ENCODE measurements around the gene PPP1R27. TPM values are rescaled to one million over a fixed set of nuclear protein-coding genes. Genes with fewer than 3 reads are reported as not detected.

PPP1R27 gene
- total and polyA plus RNA-seq, 4 donors = 0.31 to 0.35 TPM; not detected in 2

DNA sequence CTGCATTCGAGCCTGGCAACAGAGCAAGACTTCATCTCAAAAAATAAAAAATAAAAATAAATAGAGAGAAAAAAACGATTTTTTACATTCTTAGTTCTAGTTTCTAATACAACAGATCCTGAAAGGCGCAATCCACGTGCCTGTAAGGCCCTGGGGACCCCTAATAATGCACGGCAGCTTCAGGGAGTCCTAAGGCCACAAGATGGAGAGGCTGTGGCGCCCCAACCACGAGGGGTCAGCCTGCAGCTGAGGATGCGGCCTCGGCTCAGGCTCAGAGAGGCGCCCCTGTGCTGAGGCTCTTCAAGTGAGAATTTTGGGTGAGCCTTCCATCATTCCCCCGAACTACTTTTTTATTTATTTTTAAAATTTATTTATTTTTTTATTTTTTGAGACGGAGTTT lies 14.6 kb upstream of the PPP1R27 start:
- Histone ChIP-seq H3K4me1 (ENCODE audit: control insufficient read depth in 4 of 4, insufficient read depth in 4 of 4, low read length in 3 of 4) (peaks cover 0 to 7% (median under 1%) of the 10 kb centered on the region in 4 donors), H3K27ac (ENCODE audit: low read depth in 1 of 2, low read length in 2 of 2) (no peak overlapping the region), H3K4me3 (ENCODE audit: low read depth in 1 of 3, low read length in 3 of 3) (no peak overlapping the region), H3K36me3 (ENCODE audit: control insufficient read depth in 4 of 4, insufficient read depth in 3 of 4, low read depth in 1 of 4, low read length in 3 of 4) (peaks cover 40 to 63% (median 50%) of the 10 kb centered on the region in 4 donors), H3K9me3 (ENCODE audit: control insufficient read depth in 4 of 4, low read length in 3 of 4) (no peaks in the 10 kb centered on the region), H3K9ac (ENCODE audit: low read depth in 1 of 2, low read length in 2 of 2) (no peak overlapping the region), H3K27me3 (ENCODE audit: control insufficient read depth in 4 of 4, insufficient read depth in 4 of 4, low read length in 3 of 4) (no peaks in the 10 kb centered on the region)
- no peak for TF ChIP-seq NR2F2 (IDR thresholded peaks at IDR 0.05)
- no peak for TF ChIP-seq CTCF (IDR thresholded peaks at IDR 0.05; ENCODE audit: low read depth, low read length, missing input control)
- no peak for TF ChIP-seq EGR1 (IDR thresholded peaks at IDR 0.05; ENCODE audit: low read depth in 2 of 2)
- no peak for TF ChIP-seq JUND (IDR thresholded peaks at IDR 0.05)
- TF ChIP-seq FOXA1 (IDR thresholded peaks at IDR 0.05) = no peak
- TF ChIP-seq, protein P1, sequence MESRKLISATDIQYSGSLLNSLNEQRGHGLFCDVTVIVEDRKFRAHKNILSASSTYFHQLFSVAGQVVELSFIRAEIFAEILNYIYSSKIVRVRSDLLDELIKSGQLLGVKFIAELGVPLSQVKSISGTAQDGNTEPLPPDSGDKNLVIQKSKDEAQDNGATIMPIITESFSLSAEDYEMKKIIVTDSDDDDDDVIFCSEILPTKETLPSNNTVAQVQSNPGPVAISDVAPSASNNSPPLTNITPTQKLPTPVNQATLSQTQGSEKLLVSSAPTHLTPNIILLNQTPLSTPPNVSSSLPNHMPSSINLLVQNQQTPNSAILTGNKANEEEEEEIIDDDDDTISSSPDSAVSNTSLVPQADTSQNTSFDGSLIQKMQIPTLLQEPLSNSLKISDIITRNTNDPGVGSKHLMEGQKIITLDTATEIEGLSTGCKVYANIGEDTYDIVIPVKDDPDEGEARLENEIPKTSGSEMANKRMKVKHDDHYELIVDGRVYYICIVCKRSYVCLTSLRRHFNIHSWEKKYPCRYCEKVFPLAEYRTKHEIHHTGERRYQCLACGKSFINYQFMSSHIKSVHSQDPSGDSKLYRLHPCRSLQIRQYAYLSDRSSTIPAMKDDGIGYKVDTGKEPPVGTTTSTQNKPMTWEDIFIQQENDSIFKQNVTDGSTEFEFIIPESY (IDR thresholded peaks at IDR 0.05) = no peak
- no peak for TF ChIP-seq YY1 (IDR thresholded peaks at IDR 0.05)
- TF ChIP-seq MAX (IDR thresholded peaks at IDR 0.05) = no peak
- no peak for TF ChIP-seq HNF4A (conservative IDR thresholded peaks at IDR 0.05)
- no peak for TF ChIP-seq FOXA2 (IDR thresholded peaks at IDR 0.05)
- no peak for TF ChIP-seq TAF1 (conservative IDR thresholded peaks at IDR 0.05)
- no peak for TF ChIP-seq GABPA (IDR thresholded peaks at IDR 0.05 in 1 of 2, conservative IDR thresholded peaks at IDR 0.05 in 1 of 2)
- DNase-seq (ENCODE audit: low spot score) = no peak
- 95% methylated on average over 12 of the region's 12 CpGs for WGBS

GRCh38 chr17:81846743-81847689 lies 12.2 kb upstream of the PPP1R27 start:
- Histone ChIP-seq H3K27me3 (ENCODE audit: control insufficient read depth in 4 of 4, insufficient read depth in 4 of 4, low read length in 3 of 4) (no peaks in the 10 kb centered on the region), H3K9me3 (ENCODE audit: control insufficient read depth in 4 of 4, low read length in 3 of 4) (no peaks in the 10 kb centered on the region), H3K27ac (ENCODE audit: low read depth in 1 of 2, low read length in 2 of 2) (no peak overlapping the region), H3K9ac (ENCODE audit: low read depth in 1 of 2, low read length in 2 of 2) (no peak overlapping the region), H3K4me1 (ENCODE audit: control insufficient read depth in 4 of 4, insufficient read depth in 4 of 4, low read length in 3 of 4) (peaks cover 0 to 29% (median 17%) of the 10 kb centered on the region in 4 donors), H3K36me3 (ENCODE audit: control insufficient read depth in 4 of 4, insufficient read depth in 3 of 4, low read depth in 1 of 4, low read length in 3 of 4) (peaks cover 38 to 60% (median 44%) of the 10 kb centered on the region in 4 donors), H3K4me3 (ENCODE audit: low read depth in 1 of 3, low read length in 3 of 3) (no peak overlapping the region)
- DNase-seq (ENCODE audit: low spot score) = no peak
- 90% methylated on average over 24 of the region's 24 CpGs for WGBS
- no peak for TF ChIP-seq CTCF (IDR thresholded peaks at IDR 0.05; ENCODE audit: low read depth, low read length, missing input control)
- TF ChIP-seq YY1 (IDR thresholded peaks at IDR 0.05) = no peak

Data from liver (tissue), 9 donors.